ENCODE measurements around the gene ITK.
"Not testable (repeated sequence)": the region's sequence is repeated elsewhere in the genome, so short reads cannot be mapped to it uniquely, and the experiment has no call there.

Gene ITK

DNA sequence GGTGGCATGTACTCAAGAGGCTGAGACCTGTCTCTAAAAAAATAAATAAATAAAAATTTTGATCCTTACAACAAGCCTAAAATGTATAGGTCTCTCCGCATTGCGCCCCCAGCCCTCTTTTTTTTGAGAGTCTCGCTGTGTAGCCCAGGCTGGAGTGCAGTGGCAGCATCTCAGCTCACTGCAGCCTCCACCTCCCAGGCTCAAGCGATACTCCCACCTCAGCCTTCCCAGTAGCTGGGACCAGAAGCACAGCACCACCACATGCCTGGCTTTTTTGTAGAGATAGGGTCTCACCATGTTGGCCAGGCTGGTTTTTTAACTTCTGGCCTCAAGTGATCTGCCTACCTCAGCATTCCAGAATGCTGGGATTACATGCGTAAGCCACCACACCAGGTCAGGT lies 12.4 kb upstream of the ITK start:
- DNase-seq: no peak

DNA sequence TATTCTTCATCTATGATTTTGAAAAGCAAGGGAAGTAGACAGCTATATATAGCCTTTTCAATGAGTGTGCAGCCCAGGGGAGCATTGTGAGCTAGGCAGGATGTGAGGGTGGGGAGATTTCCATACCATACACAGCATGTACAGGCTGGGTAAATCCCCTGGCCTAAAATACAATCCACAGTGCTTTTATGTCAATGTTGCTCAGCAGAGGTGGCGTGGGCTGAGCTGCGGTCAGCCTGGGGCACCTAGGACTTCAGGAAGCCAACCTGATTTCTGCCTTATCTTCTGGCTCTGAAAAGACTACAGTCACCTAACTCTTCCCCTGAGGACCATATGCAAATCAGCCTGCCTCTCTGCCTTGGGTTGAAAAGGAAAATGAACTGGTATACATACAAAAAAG lies 8.2 kb upstream of the ITK start:
- no peak for DNase-seq

GRCh38 chr5:157175071-157175612 lies 5.5 kb upstream of the ITK start:
- no peak for DNase-seq

DNA sequence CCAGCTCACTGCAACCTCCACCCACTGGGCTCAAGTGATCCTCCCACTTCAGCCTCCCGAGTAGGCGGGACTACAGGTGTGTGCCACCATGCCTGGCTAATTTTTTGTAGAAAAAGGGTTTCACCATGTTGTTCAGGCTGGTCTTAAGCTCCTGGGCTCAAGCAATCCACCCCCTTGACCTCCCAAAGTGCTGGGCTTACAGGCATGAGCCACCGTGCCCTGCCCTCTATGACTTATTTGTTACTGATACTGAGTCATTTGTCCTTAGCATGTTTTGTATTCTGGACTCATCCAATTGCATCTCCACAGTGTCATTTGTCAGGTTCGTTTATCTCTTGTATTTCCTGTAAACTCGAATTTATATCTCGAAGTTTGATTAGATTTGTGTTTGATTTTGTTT lies 2.7 kb upstream of the ITK start:
- no peak for DNase-seq

DNA sequence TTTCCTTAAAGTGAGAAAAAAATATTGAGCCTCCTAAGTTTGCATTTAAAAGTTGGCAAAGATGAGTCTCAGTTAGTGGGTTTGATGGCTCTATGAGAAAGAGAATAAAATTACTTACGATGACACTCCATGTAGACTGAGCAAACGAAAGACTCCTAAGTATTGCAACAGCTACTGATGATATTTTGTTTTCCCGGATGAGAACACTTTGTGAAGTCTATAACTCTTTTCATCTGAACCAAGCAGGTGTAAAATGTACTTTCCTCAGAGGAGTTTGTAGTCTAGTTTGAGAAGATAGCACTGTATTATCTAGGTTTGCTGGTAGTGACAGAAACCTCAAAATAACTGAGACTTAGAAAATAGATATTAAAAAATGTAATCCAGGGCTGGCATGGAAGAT lies 1.7 kb upstream of the ITK start:
- no peak for DNase-seq

DNA sequence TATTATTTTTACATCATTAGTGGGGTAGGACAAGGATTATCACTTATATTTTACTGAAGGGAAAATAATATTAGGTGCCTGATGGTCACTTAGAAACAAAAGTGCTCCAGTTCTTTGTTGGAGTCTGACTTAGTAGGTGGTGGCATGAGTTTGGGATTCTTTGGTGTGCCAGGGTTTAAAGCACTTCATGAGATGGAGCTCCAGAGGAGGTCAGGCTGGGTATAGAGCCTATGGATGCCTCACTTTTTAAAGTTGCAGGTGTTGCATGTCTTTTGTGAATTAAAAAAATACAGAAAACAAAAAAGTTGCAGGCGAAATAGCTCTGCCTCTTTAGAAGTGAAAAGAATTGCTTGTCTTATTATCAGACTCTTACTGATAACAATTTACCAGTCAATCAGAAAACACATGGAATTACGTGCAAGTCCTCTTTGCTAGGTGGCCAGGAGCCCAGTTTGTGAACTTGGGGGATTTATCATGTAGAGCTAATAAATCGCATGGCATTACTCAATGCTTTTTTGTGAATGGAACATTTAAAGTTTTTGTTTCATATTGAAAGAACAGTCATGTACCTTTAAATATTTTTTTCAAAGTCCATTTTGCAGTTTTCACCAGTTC lies 1.6 kb downstream of the ITK start:
- no peak for DNase-seq

DNA sequence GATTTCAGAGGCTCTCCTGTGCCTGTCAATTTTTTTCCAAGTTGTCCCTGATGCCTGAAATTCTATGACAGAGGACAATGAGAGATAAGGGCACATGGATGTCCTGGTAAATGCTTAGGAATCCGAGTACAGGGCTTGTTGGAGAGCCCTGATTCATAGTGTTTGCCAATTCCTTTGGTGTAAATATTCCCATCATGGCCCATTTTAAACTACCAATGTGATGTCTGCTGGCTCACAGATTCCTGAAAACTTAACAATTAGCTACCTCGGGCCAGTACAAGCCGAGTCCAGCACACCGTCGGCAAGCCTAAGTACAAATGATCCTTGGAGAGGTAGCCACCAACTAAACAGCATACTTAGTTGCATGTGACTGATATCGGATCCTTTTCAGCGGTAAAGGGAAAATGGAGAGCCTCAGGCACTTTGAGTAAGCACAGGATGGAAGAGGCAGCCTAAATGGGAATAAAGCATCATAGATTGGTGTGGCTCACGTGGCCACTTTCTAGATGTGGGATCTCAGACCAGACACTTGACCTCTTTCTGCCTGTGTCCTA lies 3.6 kb downstream of the ITK start:
- no peak for DNase-seq

DNA sequence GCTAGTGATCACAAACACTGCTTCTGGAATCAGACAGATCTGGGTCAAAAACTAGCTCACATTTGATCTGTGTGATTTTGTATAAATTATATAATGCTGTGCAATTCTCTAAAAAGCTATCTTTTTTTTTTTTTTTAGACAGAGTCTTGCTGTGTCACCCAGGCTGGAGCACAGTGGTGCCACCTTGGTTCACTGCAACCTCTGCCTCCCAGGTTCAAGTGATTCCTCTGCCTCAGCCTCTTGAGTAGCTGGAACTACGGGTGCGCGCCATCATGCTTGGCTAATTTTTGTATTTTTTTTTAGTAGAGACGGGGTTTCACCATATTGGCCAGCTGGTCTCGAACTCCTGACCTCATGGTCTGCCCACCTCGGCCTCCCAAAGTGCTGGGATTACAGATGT lies 4.5 kb downstream of the ITK start:
- DNase-seq: not testable (repeated sequence)

- no peak for DNase-seq
Observed at GRCh38 chr5:157186309-157187045, 5.8 kb downstream of the ITK start.

GRCh38 chr5:157187046-157187754 lies 6.6 kb downstream of the ITK start:
- DNase-seq: no peak

- no peak for DNase-seq
Observed at GRCh38 chr5:157188270-157188669, 7.6 kb downstream of the ITK start.

DNA sequence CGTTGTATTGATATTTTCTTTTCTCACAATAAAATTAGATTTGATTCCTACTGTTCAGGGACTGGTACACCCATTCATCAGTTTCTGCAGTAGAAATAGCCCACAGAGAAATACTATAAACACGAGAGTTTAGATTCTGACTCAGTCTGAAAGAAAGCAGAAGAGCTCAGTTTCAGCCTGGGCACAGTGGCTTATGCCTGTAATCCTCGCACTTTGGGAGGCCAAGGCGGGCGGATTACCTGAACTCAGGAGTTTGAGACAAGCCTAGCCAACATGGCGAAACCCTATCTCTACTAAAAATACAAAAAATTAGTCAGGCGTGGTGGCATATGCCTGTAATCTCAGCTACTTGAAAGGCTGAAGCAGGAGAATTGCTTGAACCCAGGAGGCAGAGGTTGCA lies 8.6 kb downstream of the ITK start:
- no peak for DNase-seq

GRCh38 chr5:157193699-157194424 lies 13.2 kb downstream of the ITK start:
- DNase-seq: no peak

DNA sequence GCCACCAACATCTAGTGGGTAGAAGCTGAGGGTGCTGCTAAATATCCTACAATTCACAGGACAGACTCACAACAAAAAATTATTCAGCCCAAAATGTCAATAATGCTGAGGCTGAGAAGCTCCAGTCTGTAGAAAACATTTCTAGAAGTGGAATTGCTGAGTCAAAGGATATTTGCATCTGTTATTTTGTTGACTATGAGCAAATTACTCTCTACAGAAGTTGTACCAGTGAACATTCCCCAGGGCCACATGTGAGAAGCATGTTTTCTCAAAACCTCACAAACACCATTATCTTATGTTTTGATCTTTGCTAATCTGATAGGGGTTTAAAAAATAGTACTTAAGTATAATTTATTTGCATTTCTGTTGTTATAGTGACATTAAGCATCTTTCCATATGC lies 15.4 kb downstream of the ITK start:
- DNase-seq: no peak

DNA sequence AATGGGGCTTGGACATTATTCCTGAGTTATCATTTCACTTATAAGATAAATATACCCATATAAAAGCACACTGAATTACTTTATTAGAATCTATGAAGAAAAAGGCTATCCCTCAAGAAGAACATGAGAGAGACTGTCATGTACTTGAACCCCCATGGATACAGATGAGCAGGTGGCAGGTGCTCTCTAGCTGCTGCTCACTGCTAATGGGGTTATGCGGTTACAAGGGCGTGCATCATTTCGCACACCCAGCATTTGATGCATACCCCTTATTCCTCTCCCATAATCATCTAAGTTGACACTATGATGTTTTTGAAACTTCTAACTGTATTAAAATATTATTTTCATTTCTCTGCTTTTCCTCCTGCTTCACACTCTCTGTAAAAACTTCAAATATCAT lies 16.4 kb downstream of the ITK start:
- no peak for DNase-seq

DNA sequence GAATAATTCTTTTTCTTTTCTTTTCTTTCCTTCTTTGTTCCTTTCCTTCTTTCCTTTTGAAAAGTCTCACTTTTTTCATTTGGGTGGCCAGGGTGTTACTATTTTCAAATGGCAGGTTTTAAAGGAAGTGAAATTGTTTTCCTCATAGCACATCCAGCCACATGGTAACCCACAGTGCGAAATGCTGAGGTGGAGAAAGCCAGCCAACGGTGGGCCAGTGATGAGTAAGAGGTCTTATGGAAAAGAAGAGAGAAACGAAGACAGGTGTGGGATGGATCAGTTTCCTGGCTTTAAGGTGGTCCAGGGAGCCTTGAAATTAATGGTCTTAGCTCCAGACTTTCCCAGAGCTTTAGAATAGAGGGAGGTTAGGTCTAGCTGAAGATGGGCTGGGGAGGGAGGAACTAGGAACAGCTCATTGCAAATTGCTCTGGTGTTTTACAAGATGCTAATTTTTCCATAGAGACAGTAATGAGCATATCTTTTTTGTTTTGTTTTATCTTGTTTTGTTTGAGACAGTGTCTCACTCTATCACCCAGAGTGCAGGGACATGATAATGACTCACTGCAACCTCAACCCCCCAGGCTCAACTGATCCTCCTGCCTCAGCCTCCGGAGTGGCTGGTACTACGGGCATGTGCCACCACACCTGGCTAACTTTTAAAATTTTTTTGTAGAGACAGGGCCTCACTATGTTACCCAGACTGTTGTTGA lies 17.8 kb downstream of the ITK start:
- DNase-seq: no peak

DNA sequence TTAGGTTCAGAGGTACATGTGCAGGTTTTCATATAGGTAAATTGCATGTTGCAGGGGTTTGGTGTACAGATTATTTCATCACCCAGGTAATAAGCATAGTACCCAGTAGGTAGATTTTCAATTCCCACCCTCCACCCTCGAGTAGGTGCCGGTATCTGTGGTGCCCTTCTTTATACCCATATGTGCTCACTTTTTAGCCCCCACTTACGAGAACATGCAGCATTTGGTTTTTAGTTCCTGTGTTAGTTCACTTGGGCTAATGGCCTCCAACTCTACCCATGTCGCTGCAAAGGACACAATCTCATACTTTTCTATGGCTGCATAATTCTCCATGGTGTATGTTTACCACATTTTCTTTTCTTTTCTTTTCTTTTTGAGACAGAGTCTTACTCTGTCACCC lies 21.2 kb downstream of the ITK start:
- DNase-seq: no peak

DNA sequence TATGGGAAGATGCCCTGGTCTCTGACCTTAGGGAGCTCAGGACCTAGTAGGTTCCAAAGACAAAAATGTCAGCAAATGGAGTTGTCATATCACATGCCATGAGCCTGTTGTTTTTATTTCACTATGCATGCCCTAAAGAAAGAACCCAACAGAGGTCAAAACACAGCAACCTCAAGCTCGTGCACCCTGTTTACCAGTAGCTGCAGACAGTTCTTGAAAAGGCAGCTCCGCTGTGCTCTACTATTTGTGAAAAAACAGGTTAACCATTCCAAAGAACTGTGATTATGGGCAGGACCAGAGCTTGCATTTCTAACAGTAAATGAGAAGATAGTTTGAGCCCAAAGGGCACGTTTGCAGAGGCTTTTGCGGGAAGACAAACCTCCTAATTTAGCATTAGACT lies 22.8 kb downstream of the ITK start:
- DNase-seq: no peak

DNA sequence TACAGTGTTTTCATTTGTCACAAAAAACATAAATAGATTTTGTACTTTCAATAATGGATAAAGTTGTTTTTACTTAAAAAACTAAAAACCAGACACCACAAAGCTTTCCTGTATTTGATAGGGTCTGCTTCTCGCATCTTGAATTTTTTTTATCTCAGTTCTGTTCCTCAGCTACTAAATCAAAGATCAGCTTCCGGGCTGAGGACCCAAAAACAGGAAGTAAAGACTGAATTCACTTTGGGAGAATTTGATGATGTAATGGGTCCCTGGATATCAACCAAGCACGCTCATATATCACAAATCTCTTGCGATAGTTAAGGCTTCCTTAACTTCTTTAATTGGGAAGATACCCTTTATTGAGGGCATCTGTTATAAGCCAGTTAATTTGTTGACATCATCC lies 24.1 kb downstream of the ITK start:
- DNase-seq: peak; percentile 6

- no peak for DNase-seq
Observed at GRCh38 chr5:157205708-157206107, 25.1 kb downstream of the ITK start.

DNA sequence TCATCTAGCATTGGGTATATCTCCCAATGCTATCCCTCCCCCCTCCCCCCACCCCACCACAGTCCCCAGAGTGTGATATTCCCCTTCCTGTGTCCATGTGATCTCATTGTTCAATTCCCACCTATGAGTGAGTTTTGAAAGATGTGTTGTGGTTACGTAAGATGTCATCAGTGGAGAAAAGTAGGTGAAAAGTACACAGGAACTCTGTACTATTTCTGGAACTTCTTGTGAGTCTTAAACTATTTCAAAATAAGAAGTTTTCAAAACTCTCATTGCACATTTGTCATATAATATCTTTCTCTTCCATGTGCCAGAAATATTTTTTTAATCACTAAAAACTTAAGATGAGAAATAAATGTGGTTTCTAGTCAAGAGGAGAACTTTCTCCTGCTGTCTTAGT lies 30.0 kb downstream of the ITK start:
- DNase-seq: not testable (repeated sequence)

DNA sequence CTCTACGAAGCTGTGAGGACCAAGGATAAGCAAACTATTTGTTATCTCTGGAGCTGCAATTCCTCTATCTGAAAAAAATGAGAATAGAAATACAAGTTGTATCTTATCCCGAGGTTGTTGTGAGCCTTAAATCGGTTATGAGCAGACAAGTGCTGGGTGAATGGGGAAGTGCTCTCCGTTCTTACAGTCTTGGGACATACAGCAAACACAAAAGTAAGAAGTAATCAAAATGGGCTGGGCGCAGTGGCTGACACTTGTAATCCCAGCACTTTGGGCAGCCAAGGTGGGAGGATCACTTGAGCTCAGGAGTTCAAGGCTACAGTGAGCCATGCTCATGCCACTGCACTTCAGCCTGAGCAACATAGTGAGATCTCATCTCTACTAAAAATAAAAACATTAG lies 31.7 kb downstream of the ITK start:
- no peak for DNase-seq

All from GF-D8 (cell line).